ENCODE data around the gene RBMS1. TPM values are rescaled to one million over a fixed set of nuclear protein-coding genes. Genes with fewer than 3 reads are reported as not detected.

Gene RBMS1
- total and polyA plus RNA-seq, 4 donors = 7.9 to 23.5 (median 15.5) TPM

- no peak for DNase-seq (ENCODE audit: low spot score)
- Histone ChIP-seq H3K9me3 (ENCODE audit: control insufficient read depth in 4 of 4, low read length in 3 of 4) (no peaks in the 10 kb centered on the region), H3K9ac (ENCODE audit: low read depth in 1 of 2, low read length in 2 of 2) (no peak overlapping the region), H3K27me3 (ENCODE audit: control insufficient read depth in 4 of 4, insufficient read depth in 4 of 4, low read length in 3 of 4) (no peaks in the 10 kb centered on the region), H3K36me3 (ENCODE audit: control insufficient read depth in 4 of 4, insufficient read depth in 3 of 4, low read depth in 1 of 4, low read length in 3 of 4) (no peaks in the 10 kb centered on the region), H3K4me1 (ENCODE audit: control insufficient read depth in 4 of 4, insufficient read depth in 4 of 4, low read length in 3 of 4) (peaks cover 0 to 2% (median 0%) of the 10 kb centered on the region in 4 donors), H3K27ac (ENCODE audit: low read depth in 1 of 2, low read length in 2 of 2) (no peak overlapping the region), H3K4me3 (ENCODE audit: low read depth in 1 of 3, low read length in 3 of 3) (no peak overlapping the region)
- peak in 1 of 2 donors; percentile 16 for TF ChIP-seq HNF4A (conservative IDR thresholded peaks at IDR 0.05)
- peak in 1 of 2 donors; percentile 3 for TF ChIP-seq RXRA (IDR thresholded peaks at IDR 0.05)
- no peak for TF ChIP-seq HNF4G (IDR thresholded peaks at IDR 0.05)
- TF ChIP-seq RAD21 (IDR thresholded peaks at IDR 0.05) = no peak
- no peak for TF ChIP-seq JUND (IDR thresholded peaks at IDR 0.05)
- TF ChIP-seq MAX (IDR thresholded peaks at IDR 0.05) = no peak
- 48% methylated on average over 3 of the region's 3 CpGs for WGBS
Measured at GRCh38 chr2:160419776-160420505, 73.7 kb downstream of the RBMS1 start.

- Histone ChIP-seq H3K9me3 (ENCODE audit: control insufficient read depth in 4 of 4, low read length in 3 of 4) (no peaks in the 10 kb centered on the region), H3K27me3 (ENCODE audit: control insufficient read depth in 4 of 4, insufficient read depth in 4 of 4, low read length in 3 of 4) (no peaks in the 10 kb centered on the region), H3K36me3 (ENCODE audit: control insufficient read depth in 4 of 4, insufficient read depth in 3 of 4, low read depth in 1 of 4, low read length in 3 of 4) (no peaks in the 10 kb centered on the region), H3K4me3 (ENCODE audit: low read depth in 1 of 3, low read length in 3 of 3) (no peak overlapping the region), H3K9ac (ENCODE audit: low read depth in 1 of 2, low read length in 2 of 2) (no peak overlapping the region), H3K4me1 (ENCODE audit: control insufficient read depth in 4 of 4, insufficient read depth in 4 of 4, low read length in 3 of 4) (peaks cover 0 to 2% (median 0%) of the 10 kb centered on the region in 4 donors), H3K27ac (ENCODE audit: low read depth in 1 of 2, low read length in 2 of 2) (no peak overlapping the region)
- WGBS = 89% methylated on average over 1 of the region's 1 CpG
- DNase-seq (ENCODE audit: low spot score) = no peak
- TF ChIP-seq RXRA (IDR thresholded peaks at IDR 0.05) = no peak
- TF ChIP-seq HNF4G (IDR thresholded peaks at IDR 0.05) = no peak
- TF ChIP-seq, protein P1, sequence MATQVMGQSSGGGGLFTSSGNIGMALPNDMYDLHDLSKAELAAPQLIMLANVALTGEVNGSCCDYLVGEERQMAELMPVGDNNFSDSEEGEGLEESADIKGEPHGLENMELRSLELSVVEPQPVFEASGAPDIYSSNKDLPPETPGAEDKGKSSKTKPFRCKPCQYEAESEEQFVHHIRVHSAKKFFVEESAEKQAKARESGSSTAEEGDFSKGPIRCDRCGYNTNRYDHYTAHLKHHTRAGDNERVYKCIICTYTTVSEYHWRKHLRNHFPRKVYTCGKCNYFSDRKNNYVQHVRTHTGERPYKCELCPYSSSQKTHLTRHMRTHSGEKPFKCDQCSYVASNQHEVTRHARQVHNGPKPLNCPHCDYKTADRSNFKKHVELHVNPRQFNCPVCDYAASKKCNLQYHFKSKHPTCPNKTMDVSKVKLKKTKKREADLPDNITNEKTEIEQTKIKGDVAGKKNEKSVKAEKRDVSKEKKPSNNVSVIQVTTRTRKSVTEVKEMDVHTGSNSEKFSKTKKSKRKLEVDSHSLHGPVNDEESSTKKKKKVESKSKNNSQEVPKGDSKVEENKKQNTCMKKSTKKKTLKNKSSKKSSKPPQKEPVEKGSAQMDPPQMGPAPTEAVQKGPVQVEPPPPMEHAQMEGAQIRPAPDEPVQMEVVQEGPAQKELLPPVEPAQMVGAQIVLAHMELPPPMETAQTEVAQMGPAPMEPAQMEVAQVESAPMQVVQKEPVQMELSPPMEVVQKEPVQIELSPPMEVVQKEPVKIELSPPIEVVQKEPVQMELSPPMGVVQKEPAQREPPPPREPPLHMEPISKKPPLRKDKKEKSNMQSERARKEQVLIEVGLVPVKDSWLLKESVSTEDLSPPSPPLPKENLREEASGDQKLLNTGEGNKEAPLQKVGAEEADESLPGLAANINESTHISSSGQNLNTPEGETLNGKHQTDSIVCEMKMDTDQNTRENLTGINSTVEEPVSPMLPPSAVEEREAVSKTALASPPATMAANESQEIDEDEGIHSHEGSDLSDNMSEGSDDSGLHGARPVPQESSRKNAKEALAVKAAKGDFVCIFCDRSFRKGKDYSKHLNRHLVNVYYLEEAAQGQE (IDR thresholded peaks at IDR 0.05) = no peak
- TF ChIP-seq ATF3 (IDR thresholded peaks at IDR 0.05) = no peak
- no peak for TF ChIP-seq GABPA (IDR thresholded peaks at IDR 0.05 in 1 of 2, conservative IDR thresholded peaks at IDR 0.05 in 1 of 2)
- no peak for TF ChIP-seq SP1 (IDR thresholded peaks at IDR 0.05)
- TF ChIP-seq RAD21 (IDR thresholded peaks at IDR 0.05) = no peak
- TF ChIP-seq ZBTB33 (IDR thresholded peaks at IDR 0.05) = no peak
- no peak for TF ChIP-seq MAX (IDR thresholded peaks at IDR 0.05)
- TF ChIP-seq YY1 (IDR thresholded peaks at IDR 0.05) = no peak
- TF ChIP-seq CTCF (IDR thresholded peaks at IDR 0.05; ENCODE audit: low read depth, low read length, missing input control) = no peak
- no peak for TF ChIP-seq HNF4A (conservative IDR thresholded peaks at IDR 0.05)
- TF ChIP-seq FOXA1 (IDR thresholded peaks at IDR 0.05) = no peak
- TF ChIP-seq EGR1 (IDR thresholded peaks at IDR 0.05; ENCODE audit: low read depth in 2 of 2) = no peak
- no peak for TF ChIP-seq NR2F2 (IDR thresholded peaks at IDR 0.05)
- no peak for TF ChIP-seq FOXA2 (IDR thresholded peaks at IDR 0.05)
- no peak for TF ChIP-seq JUND (IDR thresholded peaks at IDR 0.05)
- no peak for TF ChIP-seq TAF1 (conservative IDR thresholded peaks at IDR 0.05)
Measured at GRCh38 chr2:160418853-160419252, 74.8 kb downstream of the RBMS1 start.
